H1 (cell line): Measurements from ENCODE around the gene SHISA9. TPM values are rescaled to one million over a fixed set of nuclear protein-coding genes. Genes with fewer than 3 reads are reported as not detected.

Experiments
- GABPA ChIP-seq: IDR thresholded peaks from 2 replicates; pipeline ENCODE4 v1.6.1; 2011; ENCODE audit warnings: mild to moderate bottlenecking, low read length, moderate library complexity, borderline replicate concordance; ENCODE audit not compliant: insufficient read depth
- polyA plus RNA-seq, 7 experiments: library from polyadenylated mRNA; depleted of rRNA in 3 of 7; stranded (reverse) in 5 of 7; unstranded in 2 of 7; fragments of >200 nt in 5 of 7; fragments of 200-250 nt in 2 of 7; gene quantifications; 1 replicate in 5 of 7; 2 replicates in 1 of 7; 4 replicates in 1 of 7; pipeline versions ENCODE4 v1.2.1 to v1.2.3, GENCODE V29; 2011 to 2013; ENCODE audit warnings: missing spikeins in 2 of 7, mixed read lengths in 2 of 7
- total RNA-seq: library from RNA; stranded (reverse); fragmentation: NEBNext Ultra II Directional; extraction: Animal tissue kit (Norgen Biotek cat#: 25700); gene quantifications from 2 replicates; pipeline ENCODE4 v1.2.1, GENCODE V29; 2021

SHISA9 gene
- total and polyA plus RNA-seq, 2 of the 8 experiments (the other 6 are each of a cell fraction or from before 2014, with no cell fraction given) = 25.6 to 39.8 TPM

DNA sequence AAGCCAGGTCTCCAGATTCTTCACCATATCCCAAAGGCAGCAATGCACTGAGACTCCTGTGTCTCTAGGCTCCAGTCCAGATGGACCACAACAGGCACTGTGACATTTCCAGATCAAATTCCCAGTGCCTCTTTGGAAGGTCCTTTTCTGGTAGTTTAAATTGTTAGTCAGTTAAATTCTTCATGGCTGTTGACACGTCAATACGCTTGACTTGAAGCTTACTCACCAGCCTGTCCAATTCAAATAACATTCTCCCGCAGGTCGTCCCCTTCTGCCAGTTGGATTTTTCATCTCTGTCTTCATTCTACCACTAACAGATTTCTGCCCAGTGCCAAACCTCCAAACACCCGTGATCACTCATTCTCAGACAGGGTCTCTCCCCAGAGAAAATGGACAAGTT lies 86.7 kb downstream of the SHISA9 start (continued):
- TF ChIP-seq GABPA = no peak
